ENCODE data around the gene TRPM6. TPM values are rescaled to one million over a fixed set of nuclear protein-coding genes. Genes with fewer than 3 reads are reported as not detected.

The TRPM6 gene
- polyA plus RNA-seq, 1 experiment = 0.01 TPM

DNA sequence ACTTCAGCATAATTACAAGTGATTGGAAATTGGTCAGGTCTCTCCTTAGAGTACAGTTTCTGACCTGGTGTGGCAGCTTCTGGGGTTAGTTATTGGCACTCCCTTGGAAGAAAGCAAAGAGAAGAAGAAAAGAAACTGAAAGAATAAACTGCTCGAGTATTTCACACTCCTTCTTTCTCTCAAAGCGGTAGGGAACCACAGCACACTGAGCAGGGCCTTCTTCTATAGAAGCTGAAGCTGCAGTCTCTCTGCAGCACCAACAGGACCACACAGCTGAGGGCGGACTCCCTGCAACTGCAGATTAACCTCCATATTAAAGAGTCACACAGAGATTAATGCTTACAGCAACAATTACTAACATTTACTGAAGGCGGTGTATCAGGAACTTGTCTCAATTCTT is 152.0 kb downstream of the TRPM6 start:
- Histone ChIP-seq H3K4me3 (ENCODE audit: low read depth, low read length) (no peak overlapping the region), H3K27me3 (ENCODE audit: control insufficient read depth, insufficient read depth, low read length) (peaks cover 3% of the 10 kb centered on the region), H3K9me3 (ENCODE audit: control insufficient read depth, insufficient read depth, low read length) (no peaks in the 10 kb centered on the region), H3K27ac (ENCODE audit: low read depth, low read length) (no peak overlapping the region)
- TF ChIP-seq, protein P1, sequence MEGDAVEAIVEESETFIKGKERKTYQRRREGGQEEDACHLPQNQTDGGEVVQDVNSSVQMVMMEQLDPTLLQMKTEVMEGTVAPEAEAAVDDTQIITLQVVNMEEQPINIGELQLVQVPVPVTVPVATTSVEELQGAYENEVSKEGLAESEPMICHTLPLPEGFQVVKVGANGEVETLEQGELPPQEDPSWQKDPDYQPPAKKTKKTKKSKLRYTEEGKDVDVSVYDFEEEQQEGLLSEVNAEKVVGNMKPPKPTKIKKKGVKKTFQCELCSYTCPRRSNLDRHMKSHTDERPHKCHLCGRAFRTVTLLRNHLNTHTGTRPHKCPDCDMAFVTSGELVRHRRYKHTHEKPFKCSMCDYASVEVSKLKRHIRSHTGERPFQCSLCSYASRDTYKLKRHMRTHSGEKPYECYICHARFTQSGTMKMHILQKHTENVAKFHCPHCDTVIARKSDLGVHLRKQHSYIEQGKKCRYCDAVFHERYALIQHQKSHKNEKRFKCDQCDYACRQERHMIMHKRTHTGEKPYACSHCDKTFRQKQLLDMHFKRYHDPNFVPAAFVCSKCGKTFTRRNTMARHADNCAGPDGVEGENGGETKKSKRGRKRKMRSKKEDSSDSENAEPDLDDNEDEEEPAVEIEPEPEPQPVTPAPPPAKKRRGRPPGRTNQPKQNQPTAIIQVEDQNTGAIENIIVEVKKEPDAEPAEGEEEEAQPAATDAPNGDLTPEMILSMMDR (IDR thresholded peaks at IDR 0.05; ENCODE audit: low read depth, low read length) = no peak
- CTCF ChIA-PET = interaction anchor here (0.5 kb wide), 1 partner anchor 1535 kb away, joined by 5 read pairs; no protein-coding TSS in a partner anchor
- POLR2A ChIA-PET = no interaction called here
- DNase-seq (ENCODE audit: low read depth, low spot score) = no peak

DNA sequence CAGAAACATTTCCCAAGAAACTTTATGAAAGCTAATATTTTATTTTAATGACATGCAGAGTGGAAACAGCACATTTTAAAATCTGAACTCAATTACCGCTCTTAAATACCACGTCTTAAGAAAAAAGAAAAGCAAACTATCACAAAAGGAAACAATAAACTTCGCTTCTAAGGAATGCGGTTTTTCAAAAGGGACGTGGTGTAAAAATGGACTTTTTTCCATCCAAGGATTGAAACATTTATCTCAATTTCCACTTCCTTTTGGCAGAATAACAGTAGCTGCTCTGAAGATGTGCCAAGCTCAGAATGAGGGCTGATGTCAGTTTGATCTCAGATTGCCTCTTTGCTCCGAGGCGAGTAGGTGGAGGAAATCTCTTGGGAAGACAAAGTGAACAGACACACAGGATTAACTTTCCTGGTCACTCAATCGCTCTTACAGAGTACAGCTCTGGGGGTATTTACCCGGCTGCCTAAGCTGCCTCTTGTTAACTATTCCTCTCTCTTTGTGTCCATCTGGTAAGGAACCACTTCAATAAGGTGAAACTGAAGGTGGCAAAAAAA is 158.5 kb downstream of the TRPM6 start:
- no peaks in the 10 kb centered on the region for H3K9me3 ChIP-seq (ENCODE audit: control insufficient read depth, insufficient read depth, low read length)
- H3K4me3 ChIP-seq (ENCODE audit: low read depth, low read length) = no peak overlapping the region
- TF ChIP-seq, protein P1 (IDR thresholded peaks at IDR 0.05; ENCODE audit: low read depth, low read length) = no peak
- H3K27me3 ChIP-seq (ENCODE audit: control insufficient read depth, insufficient read depth, low read length) = no peaks in the 10 kb centered on the region
- H3K27ac ChIP-seq (ENCODE audit: low read depth, low read length) = no peak overlapping the region
- POLR2A ChIA-PET = no interaction called here
- CTCF ChIA-PET = no interaction called here
- DNase-seq (ENCODE audit: low read depth, low spot score) = no peak

DNA sequence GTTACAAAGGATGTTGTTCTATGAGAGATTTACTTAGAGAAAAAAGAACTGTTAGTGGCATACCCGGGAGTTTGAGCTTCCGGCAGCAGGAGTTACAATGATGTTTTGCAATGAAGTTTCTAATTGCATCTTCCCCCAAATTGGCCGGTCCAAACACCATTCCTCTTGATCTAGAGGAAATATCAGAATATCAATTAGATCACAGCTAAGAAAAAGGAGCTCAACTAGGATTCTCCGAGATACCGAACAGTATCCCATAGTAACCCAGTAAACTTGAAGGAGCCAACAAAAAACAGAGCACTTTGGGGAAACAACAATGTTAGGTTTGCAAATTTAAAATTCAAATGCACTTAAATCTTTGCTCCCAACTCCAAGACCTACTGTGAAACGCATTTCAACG is 159.5 kb downstream of the TRPM6 start:
- no peak for DNase-seq (ENCODE audit: low read depth, low spot score)
- ChIA-PET POLR2A (no interaction called here), CTCF (no interaction called here)
- Histone ChIP-seq H3K4me3 (ENCODE audit: low read depth, low read length) (no peak overlapping the region), H3K9me3 (ENCODE audit: control insufficient read depth, insufficient read depth, low read length) (no peaks in the 10 kb centered on the region), H3K27me3 (ENCODE audit: control insufficient read depth, insufficient read depth, low read length) (no peaks in the 10 kb centered on the region), H3K27ac (ENCODE audit: low read depth, low read length) (no peak overlapping the region)
- TF ChIP-seq, protein P1 (IDR thresholded peaks at IDR 0.05; ENCODE audit: low read depth, low read length) = no peak

DNA sequence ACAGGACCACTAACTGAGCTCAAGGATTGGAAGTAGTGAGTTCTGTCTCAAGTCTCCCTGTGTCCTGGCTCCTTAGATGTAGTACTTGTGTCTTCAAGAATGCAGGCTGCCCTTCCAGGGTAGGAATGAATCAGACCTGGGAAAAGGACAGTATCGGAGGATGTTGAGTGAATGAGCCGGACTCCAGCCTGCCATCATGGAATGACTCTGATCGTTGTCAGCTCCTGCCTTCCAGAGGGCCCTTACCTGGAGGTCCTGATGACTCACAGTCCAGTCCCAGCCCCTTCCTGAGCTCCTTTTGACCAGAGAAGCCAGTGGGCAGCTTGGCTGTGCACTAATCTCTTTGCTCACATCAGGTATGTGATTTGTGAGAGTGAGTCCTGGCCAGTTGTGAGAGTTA is 161.1 kb downstream of the TRPM6 start:
- TF ChIP-seq, protein P1 (IDR thresholded peaks at IDR 0.05; ENCODE audit: low read depth, low read length) = no peak
- Histone ChIP-seq H3K27me3 (ENCODE audit: control insufficient read depth, insufficient read depth, low read length) (no peaks in the 10 kb centered on the region), H3K27ac (ENCODE audit: low read depth, low read length) (no peak overlapping the region), H3K9me3 (ENCODE audit: control insufficient read depth, insufficient read depth, low read length) (no peaks in the 10 kb centered on the region), H3K4me3 (ENCODE audit: low read depth, low read length) (no peak overlapping the region)
- ChIA-PET CTCF (interaction anchor here (2.2 kb wide), 1 partner anchor 11 kb away, joined by 9 read pairs; no protein-coding TSS in a partner anchor), POLR2A (no interaction called here)
- DNase-seq (ENCODE audit: low read depth, low spot score) = no peak

DNA sequence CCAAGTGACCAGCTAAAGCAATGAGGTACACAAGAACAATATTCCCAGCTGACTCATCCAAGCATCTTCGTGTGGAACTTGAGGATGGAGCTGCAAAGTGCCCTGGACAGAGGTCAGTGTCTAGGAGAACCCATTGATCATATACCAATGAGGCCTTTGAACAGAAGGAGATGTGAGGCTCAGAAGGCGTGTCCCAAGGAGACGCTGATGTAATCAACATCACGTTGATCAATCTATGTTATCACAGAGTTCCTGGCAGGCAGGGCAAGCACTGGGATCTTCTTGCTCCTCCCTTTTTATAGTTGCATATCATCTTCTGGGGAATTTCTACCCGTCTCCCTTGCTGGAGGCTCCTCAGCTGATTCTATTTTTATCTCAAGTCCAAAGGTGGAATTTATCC is 163.4 kb downstream of the TRPM6 start:
- CTCF ChIA-PET = no interaction called here
- no peak overlapping the region for H3K27ac ChIP-seq (ENCODE audit: low read depth, low read length)
- H3K27me3 ChIP-seq (ENCODE audit: control insufficient read depth, insufficient read depth, low read length) = no peaks in the 10 kb centered on the region
- H3K4me3 ChIP-seq (ENCODE audit: low read depth, low read length) = no peak overlapping the region
- POLR2A ChIA-PET = no interaction called here
- DNase-seq (ENCODE audit: low read depth, low spot score) = no peak
- TF ChIP-seq, protein P1 (IDR thresholded peaks at IDR 0.05; ENCODE audit: low read depth, low read length) = no peak
- no peaks in the 10 kb centered on the region for H3K9me3 ChIP-seq (ENCODE audit: control insufficient read depth, insufficient read depth, low read length)
